ENCODE results near the gene C1S. TPM values are rescaled to one million over a fixed set of nuclear protein-coding genes. Genes with fewer than 3 reads are reported as not detected.

C1S gene
- total and polyA plus RNA-seq, 2 of the 4 experiments (the other 2 are of a cell fraction), result 49.6 to 85.4 TPM

DNA sequence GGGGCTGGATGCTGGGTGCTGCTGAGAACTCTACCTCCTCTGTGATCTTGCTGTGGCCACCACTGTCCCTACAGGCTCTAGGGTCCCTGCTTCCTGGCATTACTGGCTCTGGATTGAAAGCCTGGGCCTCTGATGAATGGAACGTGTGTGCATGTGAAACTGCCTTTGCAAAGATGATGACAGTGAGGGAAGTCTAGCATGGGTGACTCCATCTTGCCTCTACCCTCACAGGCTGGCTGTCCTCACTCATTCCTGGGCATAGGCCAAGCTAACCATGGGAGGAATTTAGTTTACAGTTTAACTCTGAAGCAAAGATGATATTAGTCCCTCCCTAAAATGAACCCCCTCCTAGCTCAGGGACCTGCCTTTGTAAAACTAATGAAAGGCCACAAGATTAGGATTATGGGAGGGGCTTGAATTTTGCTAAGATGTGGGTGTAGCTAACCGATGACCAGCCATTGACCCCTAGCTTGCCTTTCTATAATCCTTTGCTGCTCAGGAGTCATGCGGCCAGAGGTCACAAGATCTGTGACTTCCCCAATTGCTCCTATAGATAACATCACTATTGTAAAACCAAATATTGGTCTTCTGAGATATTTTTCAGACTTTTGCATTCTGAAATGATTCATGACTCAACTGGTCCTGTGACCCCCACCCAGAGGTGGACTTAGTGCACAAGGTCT lies 2.2 kb upstream of the C1S start (continued):
- TF ChIP-seq MAFK (IDR thresholded peaks at IDR 0.05; ENCODE audit: low read depth, low read length), result no peak

DNA sequence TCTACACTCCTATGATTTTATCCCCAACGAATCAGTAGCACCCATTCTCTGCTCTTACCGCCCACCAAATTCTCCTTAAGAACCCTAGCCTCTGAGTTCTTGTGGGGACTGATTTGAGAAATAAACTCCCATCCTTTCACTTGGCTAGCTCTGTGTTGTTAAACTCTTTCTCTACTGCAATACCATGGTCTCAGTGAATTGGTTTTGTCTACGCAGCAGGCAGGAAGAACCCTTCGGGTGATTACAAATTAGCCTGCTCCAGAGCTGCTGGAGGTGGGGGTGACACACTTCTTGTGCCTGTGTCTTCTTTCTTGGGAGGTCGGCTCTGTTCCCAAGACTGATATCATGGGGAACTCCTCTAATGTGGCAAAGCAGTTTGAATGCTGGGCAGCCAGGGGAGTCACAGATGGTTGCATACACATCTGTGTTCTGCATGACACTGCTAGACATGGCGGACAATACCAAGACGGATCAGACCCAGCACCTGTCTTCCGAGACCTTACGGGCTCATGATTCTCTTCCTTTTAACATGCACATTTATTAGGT lies 1.6 kb upstream of the C1S start:
- Histone ChIP-seq H4K91ac (ENCODE audit: insufficient read depth, low read depth, low read length) (no peak overlapping the region; the same call in 1 of the 2 replicates), H4K8ac (ENCODE audit: low read depth in 2 of 2, low read length in 2 of 2) (no peak overlapping the region), H3K4me2 (ENCODE audit: low read depth, low read length) (no peak overlapping the region), H3K27ac (ENCODE audit: insufficient read depth, low read length) (no peak overlapping the region), H3K9me3 (ENCODE audit: control insufficient read depth, insufficient read depth, low read length) (no peaks in the 10 kb centered on the region), H3K4me3 (ENCODE audit: insufficient read depth, low read depth, low read length) (no peak overlapping the region), H4K20me1 (ENCODE audit: insufficient read depth, low read length) (no peaks in the 10 kb centered on the region), H2BK20ac (ENCODE audit: low read depth, low read length) (peak overlapping the region; percentile 91; the same call in 1 of the 2 replicates), H3K18ac (ENCODE audit: low read depth, low read length) (no peak overlapping the region), H3K36me3 (ENCODE audit: control insufficient read depth, insufficient read depth, low read length) (peaks cover 8% of the 10 kb centered on the region; the same call in 1 of the 2 replicates), H4K5ac (ENCODE audit: low read depth, low read length) (no peak overlapping the region; the same call in 1 of the 2 replicates), H3K14ac (replicated peaks; ENCODE audit: low read depth, low read length) (no peak overlapping the region), H3K4ac (ENCODE audit: low read depth, low read length) (peak overlapping the region; percentile 44), H3K4me1 (ENCODE audit: control insufficient read depth, insufficient read depth, low read length) (peaks cover 7% of the 10 kb centered on the region), H2AK5ac (ENCODE audit: low read depth, low read length) (peak overlapping the region; percentile 27; the same call in 1 of the 2 replicates), H3K9ac (ENCODE audit: low read depth, low read length) (no peak overlapping the region), H3K23ac (ENCODE audit: low read depth, low read length) (no peak overlapping the region), H2BK15ac (ENCODE audit: low read depth, low read length) (no peak overlapping the region; the same call in 2 of the 3 replicates), H3K27me3 (ENCODE audit: control insufficient read depth, insufficient read depth, low read length) (peaks cover 9% of the 10 kb centered on the region), H3K79me1 (ENCODE audit: low read depth in 1 of 2, low read length in 2 of 2) (peaks cover 4 to 10% of the 10 kb centered on the region in 2 experiments; a peak in 3 of 4 replicates), H2AK9ac (replicated peaks; ENCODE audit: low read depth, low read length, poor library complexity) (peak overlapping the region; percentile 18), H3K56ac (ENCODE audit: extremely low read depth, insufficient read depth, low read length) (no peak overlapping the region), H2BK5ac (ENCODE audit: low read depth, low read length, poor library complexity, severe bottlenecking) (no peak overlapping the region), H2BK120ac (ENCODE audit: low read depth, low read length) (peak overlapping the region; percentile 93), H3K9me1 (ENCODE audit: insufficient read depth, low read length) (peaks cover 9% of the 10 kb centered on the region), H2AFZ (replicated peaks; ENCODE audit: low read length, poor library complexity) (no peak overlapping the region)
- TF ChIP-seq RCOR1 (IDR thresholded peaks at IDR 0.05; ENCODE audit: insufficient replicate concordance, low read length) (no peak), SMC3 (IDR thresholded peaks at IDR 0.05; ENCODE audit: low read depth, low read length) (no peak), NFE2L2 (IDR thresholded peaks at IDR 0.05; ENCODE audit: low read depth, low read length) (no peak), CHD1 (IDR thresholded peaks at IDR 0.05; ENCODE audit: low read depth, low read length) (no peak), POLR2A (IDR thresholded peaks at IDR 0.05; ENCODE audit: low read depth, low read length) (no peak), MXI1 (IDR thresholded peaks at IDR 0.05; ENCODE audit: borderline replicate concordance, low read depth, low read length) (no peak), MAFK (IDR thresholded peaks at IDR 0.05; ENCODE audit: low read depth, low read length) (no peak), ELK1 (IDR thresholded peaks at IDR 0.05; ENCODE audit: borderline replicate concordance, low read depth, low read length) (no peak), MAZ (IDR thresholded peaks at IDR 0.05; ENCODE audit: borderline replicate concordance, low read depth, low read length) (no peak), BHLHE40 (IDR thresholded peaks at IDR 0.05; ENCODE audit: low read depth, low read length) (no peak), RAD21 (IDR thresholded peaks at IDR 0.05; ENCODE audit: low read length) (no peak), RFX5 (IDR thresholded peaks at IDR 0.05; ENCODE audit: low read depth, low read length) (no peak), FOS (IDR thresholded peaks at IDR 0.05; ENCODE audit: low read depth, low read length) (no peak), USF2 (IDR thresholded peaks at IDR 0.05; ENCODE audit: low read depth, low read length) (no peak), CEBPB (IDR thresholded peaks at IDR 0.05; ENCODE audit: low read depth, low read length) (no peak)
- no TSS peak for BruUV-seq (replicated peaks)
- CTCF ChIA-PET, result interaction anchor here (1.4 kb wide), 1 partner anchor 18 kb away, joined by 3 read pairs; no protein-coding TSS in a partner anchor
- DNase-seq (no peak), ATAC-seq (ENCODE audit: low read depth) (no peak)
- POLR2A ChIA-PET (ENCODE audit: unreplicated experiment), result no interaction called here
- intact Hi-C loops (cut with micrococcal nuclease), result no loop called here
- in situ Hi-C loops (cut with MboI; ENCODE audit: low sequenced_read_pairs), result loop anchor here (25.0 kb wide), 1 partner anchor 578 kb away; no protein-coding TSS in a partner anchor
- dilution Hi-C loops (cut with HindIII; ENCODE audit: low sequenced_read_pairs, unreplicated experiment), result no loop called here
- 100% methylated on average over 1 of the region's 9 CpGs; no CpG with 5 or more reads in 1 of the 2 experiments for WGBS, 2 experiments (ENCODE audit: extremely low coverage in 2 of 2, insufficient read length in 1 of 2)

All from IMR-90 (cell line).